Fibroblast of skin of abdomen (primary cell): ENCODE measurements around the gene IFI16.
A peak's percentile ranks its signal among the peaks of the same experiment; 100 is the strongest.
"Not testable (repeated sequence)": the region's sequence is repeated elsewhere in the genome, so short reads cannot be mapped to it uniquely, and the experiment has no call there.

Source experiments
- DNase-seq: peaks from one replicate; pipeline ENCODE4 v3.0.0-alpha.2; 2013

The IFI16 gene

DNA sequence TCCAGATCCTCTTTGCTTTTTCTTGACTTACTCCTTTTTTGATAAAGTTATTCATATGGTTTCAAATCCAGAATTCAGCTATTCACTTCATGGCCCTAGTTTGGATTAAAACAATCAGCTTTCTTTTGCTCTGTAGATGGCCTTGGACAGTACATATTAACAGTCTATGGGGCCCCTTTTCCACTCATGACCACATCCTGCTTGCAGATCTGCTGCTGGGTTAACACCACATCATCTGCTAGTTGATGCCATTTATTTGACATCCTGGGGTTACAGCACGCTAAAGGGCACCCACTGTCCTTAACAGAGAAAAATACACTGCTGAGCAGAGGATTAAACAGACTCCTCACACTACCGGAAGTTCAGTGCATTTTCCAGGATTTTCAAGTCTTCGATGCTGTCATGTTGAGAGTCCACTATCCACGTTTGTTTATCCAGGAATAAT is 941 bp upstream of the IFI16 start:
- DNase-seq, result peak; percentile 29

DNA sequence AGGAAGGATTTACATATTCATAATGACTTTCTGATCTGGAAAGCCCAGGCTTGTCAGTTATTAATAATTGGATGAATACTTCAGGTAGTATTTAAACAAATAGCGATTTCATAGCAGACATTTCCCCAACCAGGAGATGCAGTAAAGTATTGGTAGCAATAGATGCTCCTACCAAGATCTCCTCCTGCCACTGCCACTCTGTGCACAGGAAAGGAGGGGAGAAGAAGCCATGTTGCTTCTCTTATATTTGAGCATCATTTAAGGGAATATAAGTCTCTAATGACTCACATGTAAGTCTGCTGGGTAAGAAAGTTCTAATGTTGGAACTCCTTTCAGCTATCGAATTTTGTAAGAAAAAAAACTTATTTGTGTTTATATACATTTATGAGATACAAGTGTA is 420 bp upstream of the IFI16 start:
- DNase-seq, result no peak

DNA sequence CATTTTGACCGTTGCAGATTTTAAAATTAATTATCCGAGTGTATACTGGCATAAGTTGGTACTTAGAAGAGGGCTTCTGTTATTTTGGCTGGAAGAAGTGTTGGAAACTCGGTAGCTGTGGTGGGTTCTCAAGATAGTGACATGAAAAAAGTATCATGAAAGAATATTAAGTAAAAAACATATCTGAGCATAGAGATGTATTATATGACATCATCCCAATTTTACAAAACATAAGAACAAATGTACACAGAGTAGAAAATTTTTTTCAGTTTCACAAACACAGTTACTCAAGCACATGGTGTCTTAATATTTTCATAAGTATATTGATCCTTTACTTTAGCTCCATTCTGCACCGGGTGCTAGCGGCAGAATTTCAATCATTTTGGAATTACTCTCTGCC is 684 bp downstream of the IFI16 start:
- DNase-seq, result no peak

- DNase-seq, result not testable (repeated sequence)
Observed at GRCh38 chr1:159011001-159011400, 1.3 kb downstream of the IFI16 start.

GRCh38 chr1:159011751-159012150 is 2.0 kb downstream of the IFI16 start:
- no peak for DNase-seq

DNA sequence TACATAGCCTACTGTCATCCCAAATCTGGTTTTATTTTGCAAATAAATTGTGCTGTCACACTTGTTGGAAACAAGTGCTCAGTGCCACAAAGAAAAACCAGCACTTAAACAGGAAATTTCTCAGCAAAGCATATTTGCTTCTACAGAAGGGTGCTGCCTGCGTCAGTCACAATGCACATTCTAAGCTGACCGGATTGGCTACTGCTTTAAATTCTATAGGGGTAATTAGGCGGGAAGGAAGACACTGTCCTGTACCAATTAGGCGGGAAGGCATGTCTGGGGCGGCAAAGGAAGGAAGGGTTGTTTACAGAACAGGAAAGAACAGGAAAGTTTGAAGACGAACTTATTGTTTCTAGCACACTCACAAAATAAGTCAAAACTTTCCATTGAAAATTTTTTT is 2.8 kb downstream of the IFI16 start:
- peak; percentile 28 for DNase-seq

GRCh38 chr1:159014003-159014571 is 4.4 kb downstream of the IFI16 start:
- DNase-seq, result no peak

DNA sequence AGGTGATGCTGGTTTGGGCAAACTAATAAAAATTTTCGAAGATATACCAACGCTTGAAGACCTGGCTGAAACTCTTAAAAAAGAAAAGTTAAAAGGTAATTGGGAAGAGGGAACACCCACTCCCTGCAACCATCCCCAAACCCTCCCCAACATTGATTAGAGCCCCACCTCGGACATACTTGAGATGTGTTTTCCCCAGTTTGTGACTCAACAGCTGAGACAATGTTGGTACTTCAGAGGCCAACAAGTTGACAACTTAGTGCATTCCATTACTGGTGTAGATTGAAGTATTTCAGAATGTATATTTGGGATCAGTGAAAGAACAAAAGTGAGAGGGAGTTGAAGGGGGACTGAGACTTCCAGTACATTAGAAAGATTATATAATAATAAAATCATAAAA is 5.1 kb downstream of the IFI16 start:
- DNase-seq, result no peak

- DNase-seq, result peak; percentile 79
Observed at GRCh38 chr1:159015440-159015909, 5.8 kb downstream of the IFI16 start.

DNA sequence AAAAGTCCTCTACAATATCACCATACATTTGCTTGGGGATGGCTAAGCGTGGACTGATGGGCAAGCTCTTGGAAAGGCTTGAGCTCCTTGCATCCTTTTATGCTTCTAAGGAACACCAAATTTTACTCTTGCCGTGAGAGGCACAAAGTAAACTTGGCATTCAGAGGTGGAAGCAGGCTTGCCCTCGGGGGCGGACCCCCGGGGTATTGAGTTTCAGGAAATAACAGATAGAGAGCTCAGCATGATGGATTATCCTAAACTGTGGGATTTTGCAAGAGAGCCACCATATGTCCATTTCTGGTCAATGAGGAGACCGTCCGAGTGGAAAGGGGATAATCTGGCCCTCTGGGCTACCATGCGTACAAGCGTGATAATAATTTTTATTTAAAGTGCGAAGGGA is 14.0 kb downstream of the IFI16 start:
- DNase-seq, result no peak

DNA sequence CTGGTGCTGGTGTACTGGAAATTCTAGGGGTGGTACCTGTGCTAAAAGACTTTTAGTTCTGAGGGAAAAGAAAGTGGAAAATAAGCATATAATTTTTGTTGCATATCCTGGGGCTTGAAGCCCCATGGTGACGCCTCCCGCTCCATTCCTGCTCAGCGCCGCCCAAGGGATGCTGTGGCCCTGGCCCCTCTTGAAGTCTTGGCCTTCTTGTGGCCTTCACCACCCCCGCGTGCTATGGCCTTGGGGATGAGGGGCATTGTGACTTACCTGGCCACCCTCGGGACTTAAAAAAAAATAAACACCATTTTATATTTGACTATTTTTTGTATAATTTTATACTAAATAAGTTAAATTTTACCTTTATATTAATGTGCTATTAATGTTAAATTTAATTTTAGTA is 15.3 kb downstream of the IFI16 start:
- DNase-seq, result no peak

DNA sequence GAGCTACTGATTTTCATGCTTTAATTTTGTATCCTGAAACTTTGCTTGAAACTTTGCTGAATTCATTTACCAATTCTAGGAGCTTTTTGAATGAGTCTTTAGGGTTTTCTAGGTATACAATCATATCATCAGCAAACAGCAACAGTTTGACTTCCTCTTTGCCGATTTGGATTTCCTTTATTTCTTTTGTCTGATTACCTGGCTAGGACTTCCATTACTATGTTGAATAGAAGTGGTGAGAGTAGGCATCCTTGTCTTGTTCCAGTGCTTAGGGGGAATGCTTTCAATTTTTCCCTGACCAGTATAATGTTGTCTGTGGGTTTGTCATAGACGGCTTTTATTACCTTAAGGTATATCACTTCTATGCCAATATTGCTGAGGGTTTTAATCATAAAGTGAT is 17.1 kb downstream of the IFI16 start:
- not testable (repeated sequence) for DNase-seq

- DNase-seq, result no peak
Observed at GRCh38 chr1:159030311-159030710, 20.6 kb downstream of the IFI16 start.

GRCh38 chr1:159030877-159031447 is 21.3 kb downstream of the IFI16 start:
- DNase-seq, result no peak

GRCh38 chr1:159040206-159040605 is 30.5 kb downstream of the IFI16 start:
- peak; percentile 77 for DNase-seq

DNA sequence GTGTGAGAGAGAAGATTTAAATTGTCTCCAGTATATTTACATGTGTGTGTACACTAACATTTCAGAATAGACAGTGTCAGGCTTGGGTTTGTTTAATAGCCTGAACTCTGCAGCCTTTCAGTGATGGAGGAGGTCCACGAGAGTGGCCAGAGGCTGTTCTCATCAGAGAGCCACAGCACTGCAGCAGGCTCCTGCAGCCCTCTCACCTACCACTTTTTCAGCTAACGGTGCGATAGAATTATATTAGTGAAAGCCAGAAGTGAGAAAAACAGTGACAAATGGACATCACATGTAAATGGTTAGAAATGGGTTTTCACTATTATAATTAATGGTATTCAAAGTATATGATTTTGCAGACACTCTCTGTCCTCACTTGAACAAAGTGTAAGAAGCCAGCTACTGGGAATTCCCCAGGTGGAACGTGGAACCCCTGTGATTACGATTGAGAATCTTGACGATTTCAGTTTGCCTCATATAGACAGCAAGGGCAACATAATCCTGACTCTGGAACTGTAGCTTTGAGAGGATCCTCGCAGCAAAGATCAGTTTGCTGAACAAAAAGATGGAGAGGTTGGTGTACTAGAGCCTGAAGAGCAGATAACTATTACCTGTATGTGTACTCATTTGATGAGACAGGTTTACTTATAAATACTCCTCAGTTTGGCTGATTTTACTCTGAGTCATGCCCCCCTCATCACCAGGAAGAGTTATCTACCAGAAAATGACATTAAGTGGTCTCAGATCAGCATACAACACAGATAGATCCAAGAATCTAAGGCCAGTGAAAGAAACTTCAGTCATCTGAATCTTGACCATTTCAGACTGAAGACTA is 31.4 kb downstream of the IFI16 start:
- no peak for DNase-seq

- not testable (repeated sequence) for DNase-seq
Observed at GRCh38 chr1:159046486-159046885, 36.8 kb downstream of the IFI16 start.

DNA sequence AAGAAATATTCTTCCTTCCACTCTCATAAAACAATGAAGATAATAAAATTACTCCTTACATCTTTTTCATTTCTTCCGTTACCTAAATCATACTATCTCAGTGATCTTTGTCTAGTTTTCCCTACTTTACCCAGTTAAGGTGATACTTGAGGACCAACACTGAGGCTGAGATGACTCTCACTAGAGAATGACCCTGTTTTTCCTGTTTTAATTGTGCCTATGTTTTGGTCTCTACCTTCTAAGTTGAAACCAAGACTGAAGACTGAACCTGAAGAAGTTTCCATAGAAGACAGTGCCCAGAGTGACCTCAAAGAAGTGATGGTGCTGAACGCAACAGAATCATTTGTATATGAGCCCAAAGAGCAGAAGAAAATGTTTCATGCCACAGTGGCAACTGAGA is 41.7 kb downstream of the IFI16 start:
- DNase-seq, result no peak

GRCh38 chr1:159054427-159054826 is 44.7 kb downstream of the IFI16 start:
- no peak for DNase-seq

DNA sequence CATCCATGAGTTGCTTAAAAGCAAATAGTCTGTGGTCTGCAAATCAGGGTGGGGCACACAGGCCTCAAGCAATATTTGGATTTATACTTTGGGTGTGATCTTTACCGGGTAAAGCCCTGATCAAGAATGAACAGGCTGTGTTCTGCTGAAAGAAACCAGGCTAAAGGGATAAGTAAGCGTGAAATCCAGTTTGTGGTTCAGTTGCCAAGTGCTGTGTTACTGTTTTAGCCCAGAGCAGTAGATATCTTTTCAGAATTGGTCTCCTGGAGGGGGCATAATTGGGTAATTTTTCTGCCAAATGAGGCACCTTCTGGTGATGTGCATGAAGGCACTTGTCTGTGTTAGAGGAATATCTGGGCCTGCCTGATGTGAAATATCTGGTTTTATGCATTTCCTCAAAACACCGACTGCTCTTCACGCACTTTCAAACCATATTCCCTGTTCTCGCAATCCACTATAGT is 45.5 kb downstream of the IFI16 start:
- DNase-seq, result no peak

GRCh38 chr1:159056069-159056698 is 46.5 kb downstream of the IFI16 start:
- DNase-seq, result no peak

- DNase-seq, result no peak
Observed at GRCh38 chr1:159058751-159059150, 49.0 kb downstream of the IFI16 start.

DNA sequence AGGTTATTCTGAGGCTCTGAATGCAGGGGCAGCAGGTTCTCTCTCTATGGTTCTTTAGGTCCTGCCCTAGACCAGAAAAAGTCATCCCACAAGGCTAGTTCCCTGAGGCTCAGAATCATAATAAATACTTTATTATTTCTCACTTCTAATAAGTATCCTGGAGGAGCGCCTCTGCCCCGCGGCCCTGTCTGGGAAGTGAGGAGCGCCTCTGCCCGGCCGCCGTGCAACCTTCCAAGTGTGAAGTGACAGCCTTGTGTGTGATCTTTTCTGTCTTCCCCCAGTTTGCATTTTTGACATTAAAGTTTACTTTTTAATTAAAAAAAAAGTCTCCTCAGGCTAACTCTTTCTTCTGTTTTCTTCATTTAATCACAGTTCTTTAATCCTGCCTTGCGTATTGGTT is 55.4 kb downstream of the IFI16 start:
- no peak for DNase-seq
